ENCODE measurements around the gene CRTC2.

- TF ChIP-seq CTCF (IDR thresholded peaks at IDR 0.05; ENCODE audit: low read depth, low read length) (no peak), EZH2phosphoT487 (IDR thresholded peaks at IDR 0.05; ENCODE audit: low read depth) (no peak)
Observed at GRCh38 chr1:153990468-153991150, 32.2 kb upstream of the CRTC2 start, which contains the start of gene RPS27.
